ENCODE measurements around the gene FUOM. TPM values are rescaled to one million over a fixed set of nuclear protein-coding genes. Genes with fewer than 3 reads are reported as not detected.

FUOM gene
- total and polyA plus RNA-seq, 7 experiments from 2014 or later: 11.2 to 24.6 (median 20.5) TPM

DNA sequence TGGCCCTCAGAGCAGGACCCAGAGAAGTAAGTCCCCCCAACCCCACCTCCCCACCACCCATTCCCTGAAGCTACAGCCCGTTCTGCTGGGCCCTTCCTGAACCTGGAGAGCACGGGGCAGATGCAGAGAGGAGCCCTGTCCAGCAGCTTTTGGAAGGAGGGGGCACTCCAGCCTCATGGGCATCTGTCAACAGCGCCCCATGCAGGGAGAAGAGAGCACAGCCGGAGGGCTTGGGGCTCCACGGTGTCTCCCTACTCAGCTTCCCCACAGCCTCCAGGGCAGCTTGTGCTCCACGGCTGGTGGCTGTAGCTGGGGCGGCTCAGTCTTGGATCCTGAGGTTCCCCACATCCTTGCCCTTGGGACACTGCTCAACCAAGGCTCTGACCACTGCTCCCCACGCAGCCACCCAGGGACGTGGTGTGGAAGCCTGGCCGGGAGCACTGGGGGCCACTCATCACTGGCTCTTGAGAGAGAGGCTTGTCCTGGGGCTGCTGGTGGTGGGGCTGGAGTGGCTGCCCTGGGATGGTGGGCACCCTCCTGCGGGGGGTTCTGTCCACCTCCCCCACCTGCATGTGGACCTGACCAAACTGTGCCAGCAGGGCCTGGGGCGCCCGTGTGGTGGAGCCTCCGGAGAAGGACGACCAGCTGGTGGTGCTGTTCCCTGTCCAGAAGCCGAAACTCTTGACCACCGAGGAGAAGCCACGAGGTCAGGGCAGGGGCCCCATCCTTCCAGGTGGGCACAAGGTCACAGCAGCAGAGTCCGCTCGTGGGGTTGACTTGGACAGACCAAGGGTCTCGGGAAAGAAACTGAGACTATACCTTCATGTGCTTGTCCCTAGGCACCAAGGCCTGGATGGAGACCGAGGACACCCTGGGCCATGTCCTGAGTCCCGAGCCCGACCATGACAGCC is 6.2 kb downstream of the FUOM start:
- no peaks in the 10 kb centered on the region for H3K36me3 Mint-ChIP-seq
- intact Hi-C loops (cut with micrococcal nuclease): no loop called here
- H3K4me1 Mint-ChIP-seq: peaks cover 0 to 6% (median 4%) of the 10 kb centered on the region in 7 donors
- H3K9me3 Mint-ChIP-seq: no peaks in the 10 kb centered on the region
- Histone ChIP-seq H3K9me3 (ENCODE audit: control insufficient read depth in 2 of 3, low read length in 3 of 3) (no peaks in the 10 kb centered on the region), H3K27me3 (ENCODE audit: control insufficient read depth in 2 of 2, insufficient read depth in 2 of 2, low read length in 2 of 2) (no peaks in the 10 kb centered on the region), H3K4me3 (ENCODE audit: low read length) (no peak overlapping the region), H3K36me3 (ENCODE audit: control insufficient read depth in 2 of 3, insufficient read depth in 3 of 3, low read length in 3 of 3) (no peaks in the 10 kb centered on the region), H3K27ac (ENCODE audit: low read depth, low read length) (no peak overlapping the region), H3K4me1 (ENCODE audit: control insufficient read depth in 2 of 2, insufficient read depth in 2 of 2, low read length in 2 of 2) (no peaks in the 10 kb centered on the region)
- DNase-seq (no peak), ATAC-seq (no peak)
- H3K4me3 Mint-ChIP-seq: no peak overlapping the region
- ChIA-PET POLR2A (no interaction called here), CTCF (no interaction called here)
- no peak overlapping the region for H3K27ac Mint-ChIP-seq
- peaks cover 0 to 6% (median 0%) of the 10 kb centered on the region in 5 donors for H3K27me3 Mint-ChIP-seq

DNA sequence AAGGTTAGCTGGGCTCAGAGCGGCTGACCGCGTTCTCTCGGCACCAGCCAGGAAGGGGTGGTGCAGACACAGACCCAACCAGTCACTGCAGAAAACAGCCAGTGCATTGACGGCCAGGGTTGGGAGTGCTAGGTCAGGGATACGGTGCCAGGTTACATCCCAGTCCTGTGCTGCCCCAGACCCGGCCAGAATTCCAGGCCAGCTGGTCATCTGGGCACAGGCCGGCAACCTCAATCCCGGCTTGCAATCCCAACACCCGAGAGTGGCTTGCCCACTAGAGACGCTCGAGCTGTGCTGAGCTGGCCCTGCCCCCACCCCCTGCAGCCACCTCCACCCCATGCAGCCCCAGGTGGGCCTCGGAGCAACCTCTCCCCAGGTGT is 6.9 kb downstream of the FUOM start:
- peaks cover 0 to 4% (median under 1%) of the 10 kb centered on the region in 7 donors for H3K4me1 Mint-ChIP-seq
- H3K4me1 ChIP-seq (ENCODE audit: control insufficient read depth in 2 of 2, insufficient read depth in 2 of 2, low read length in 2 of 2): no peaks in the 10 kb centered on the region

DNA sequence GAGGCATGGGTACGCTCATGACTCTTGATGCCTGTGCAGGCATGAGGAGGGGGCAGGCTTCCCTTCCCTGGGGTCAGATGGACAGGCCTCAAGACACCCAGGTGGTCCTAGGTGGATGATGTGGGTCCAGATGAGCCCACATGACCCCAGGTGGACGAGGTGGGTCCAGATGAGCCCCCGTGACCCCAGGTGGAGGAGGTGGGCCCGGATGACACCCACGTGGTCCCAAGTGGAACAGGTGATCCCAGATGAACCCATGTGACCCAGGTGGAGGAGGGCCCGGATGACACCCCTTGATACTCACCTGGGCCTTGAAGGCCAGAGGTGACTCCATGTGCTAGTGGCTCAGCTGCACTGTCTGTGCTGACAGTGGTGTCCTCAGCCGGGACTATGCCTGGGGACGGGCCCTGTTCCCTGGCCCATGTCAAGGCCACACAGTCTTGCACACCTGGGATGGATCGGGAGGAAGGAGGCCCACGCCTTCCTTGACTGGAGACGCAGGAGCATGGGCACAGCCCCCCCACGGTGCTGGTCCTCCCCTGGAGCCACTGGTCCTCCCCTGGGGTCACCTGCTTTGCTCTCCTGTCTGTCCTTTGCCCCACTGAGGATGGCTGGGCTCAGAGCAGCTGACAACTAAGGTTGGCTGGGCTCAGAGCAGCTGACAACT is 7.4 kb downstream of the FUOM start:
- Mint-ChIP-seq H3K4me1 (peaks cover 0 to 1% (median 0%) of the 10 kb centered on the region in 7 donors), H3K36me3 (no peaks in the 10 kb centered on the region), H3K27ac (no peak overlapping the region), H3K4me3 (no peak overlapping the region), H3K9me3 (no peaks in the 10 kb centered on the region), H3K27me3 (peaks cover 3 to 11% (median 5%) of the 10 kb centered on the region in 5 donors)
- ATAC-seq: no peak
- intact Hi-C loops (cut with micrococcal nuclease): no loop called here
- Histone ChIP-seq H3K4me3 (ENCODE audit: low read length) (no peak overlapping the region), H3K36me3 (ENCODE audit: control insufficient read depth in 2 of 3, insufficient read depth in 3 of 3, low read length in 3 of 3) (no peaks in the 10 kb centered on the region), H3K9me3 (ENCODE audit: control insufficient read depth in 2 of 3, low read length in 3 of 3) (no peaks in the 10 kb centered on the region), H3K4me1 (ENCODE audit: control insufficient read depth in 2 of 2, insufficient read depth in 2 of 2, low read length in 2 of 2) (no peaks in the 10 kb centered on the region), H3K27me3 (ENCODE audit: control insufficient read depth in 2 of 2, insufficient read depth in 2 of 2, low read length in 2 of 2) (peaks cover 0 to 5% of the 10 kb centered on the region in 2 donors), H3K27ac (ENCODE audit: low read depth, low read length) (no peak overlapping the region)
- POLR2A ChIA-PET: no interaction called here
- CTCF ChIA-PET: no interaction called here
- no peak for DNase-seq

More for the DNA sequence above, 6.9 kb downstream of the FUOM start:
- ChIA-PET CTCF (no interaction called here), POLR2A (no interaction called here)
- Histone ChIP-seq H3K27me3 (ENCODE audit: control insufficient read depth in 2 of 2, insufficient read depth in 2 of 2, low read length in 2 of 2) (no peaks in the 10 kb centered on the region), H3K4me3 (ENCODE audit: low read length) (no peak overlapping the region), H3K27ac (ENCODE audit: low read depth, low read length) (no peak overlapping the region), H3K9me3 (ENCODE audit: control insufficient read depth in 2 of 3, low read length in 3 of 3) (no peaks in the 10 kb centered on the region), H3K36me3 (ENCODE audit: control insufficient read depth in 2 of 3, insufficient read depth in 3 of 3, low read length in 3 of 3) (no peaks in the 10 kb centered on the region)
- Mint-ChIP-seq H3K36me3 (no peaks in the 10 kb centered on the region), H3K27me3 (peaks cover 0 to 6% (median under 1%) of the 10 kb centered on the region in 5 donors), H3K9me3 (no peaks in the 10 kb centered on the region), H3K27ac (no peak overlapping the region), H3K4me3 (no peak overlapping the region)
- DNase-seq (no peak), ATAC-seq (no peak)
- intact Hi-C loops (cut with micrococcal nuclease): no loop called here

DNA sequence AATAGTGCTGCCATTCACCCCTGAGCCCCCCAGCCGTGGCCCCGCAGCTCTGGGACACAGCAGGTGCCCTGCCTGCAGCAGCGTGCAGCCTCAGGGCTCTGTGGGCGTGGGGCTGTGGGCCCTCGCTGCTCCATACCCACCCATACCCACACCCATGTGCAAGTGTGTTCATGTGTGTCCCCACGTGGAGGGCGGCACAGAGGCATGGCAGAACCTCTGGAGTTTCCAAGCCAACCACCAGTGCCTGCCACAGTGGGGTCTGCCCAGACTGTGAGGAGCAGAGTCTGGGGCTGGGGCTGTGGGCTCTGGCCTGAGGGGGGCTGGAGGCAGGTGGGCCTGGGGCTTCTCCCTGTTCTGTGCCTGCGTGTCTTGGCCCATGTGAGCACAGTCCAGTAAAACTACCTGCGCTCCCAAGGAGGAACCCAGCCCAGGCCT is 8.2 kb downstream of the FUOM start:
- Histone ChIP-seq H3K36me3 (ENCODE audit: control insufficient read depth in 2 of 3, insufficient read depth in 3 of 3, low read length in 3 of 3) (no peaks in the 10 kb centered on the region), H3K27ac (ENCODE audit: low read depth, low read length) (no peak overlapping the region), H3K4me3 (ENCODE audit: low read length) (no peak overlapping the region), H3K9me3 (ENCODE audit: control insufficient read depth in 2 of 3, low read length in 3 of 3) (no peaks in the 10 kb centered on the region), H3K27me3 (ENCODE audit: control insufficient read depth in 2 of 2, insufficient read depth in 2 of 2, low read length in 2 of 2) (peaks cover 0 to 10% of the 10 kb centered on the region in 2 donors), H3K4me1 (ENCODE audit: control insufficient read depth in 2 of 2, insufficient read depth in 2 of 2, low read length in 2 of 2) (no peaks in the 10 kb centered on the region)
- DNase-seq (no peak), ATAC-seq (no peak)
- ChIA-PET CTCF (no interaction called here), POLR2A (interaction anchor here (0.6 kb wide), 1 partner anchor 1378 kb away, joined by 3 read pairs; no protein-coding TSS in a partner anchor)
- Mint-ChIP-seq H3K4me3 (no peak overlapping the region), H3K27me3 (peaks cover 9 to 19% (median 11%) of the 10 kb centered on the region in 5 donors), H3K4me1 (peaks cover 0 to 1% (median 0%) of the 10 kb centered on the region in 7 donors), H3K27ac (peak overlapping the region in 1 of 9 donors; percentile 0), H3K36me3 (no peaks in the 10 kb centered on the region), H3K9me3 (no peaks in the 10 kb centered on the region)
- intact Hi-C loops (cut with micrococcal nuclease): no loop called here

DNA sequence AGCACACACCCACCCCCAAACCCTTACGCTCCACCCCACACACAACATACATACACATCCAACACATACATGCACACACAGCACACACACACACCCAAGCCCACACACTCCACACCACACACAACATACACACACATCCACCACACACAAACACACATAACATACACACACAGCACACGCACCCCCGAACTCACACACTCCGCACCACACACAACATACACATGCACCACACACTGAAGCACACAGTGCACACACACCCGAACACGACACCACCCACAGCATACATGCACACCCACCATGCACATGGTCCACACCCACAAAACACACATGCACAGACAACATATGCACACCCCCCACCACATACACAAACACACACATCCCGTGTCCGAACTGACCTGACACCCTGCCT is 8.7 kb downstream of the FUOM start:
- Histone ChIP-seq H3K4me1 (ENCODE audit: control insufficient read depth in 2 of 2, insufficient read depth in 2 of 2, low read length in 2 of 2) (no peaks in the 10 kb centered on the region), H3K36me3 (ENCODE audit: control insufficient read depth in 2 of 3, insufficient read depth in 3 of 3, low read length in 3 of 3) (no peaks in the 10 kb centered on the region), H3K4me3 (ENCODE audit: low read length) (no peak overlapping the region), H3K27ac (ENCODE audit: low read depth, low read length) (no peak overlapping the region), H3K27me3 (ENCODE audit: control insufficient read depth in 2 of 2, insufficient read depth in 2 of 2, low read length in 2 of 2) (peaks cover 0 to 10% of the 10 kb centered on the region in 2 donors), H3K9me3 (ENCODE audit: control insufficient read depth in 2 of 3, low read length in 3 of 3) (no peaks in the 10 kb centered on the region)
- CTCF ChIA-PET: no interaction called here
- POLR2A ChIA-PET: interaction anchor here (0.6 kb wide), 1 partner anchor 1377 kb away, joined by 3 read pairs; no protein-coding TSS in a partner anchor
- intact Hi-C loops (cut with micrococcal nuclease): no loop called here
- Mint-ChIP-seq H3K27me3 (peaks cover 11 to 23% (median 13%) of the 10 kb centered on the region in 5 donors), H3K27ac (peak overlapping the region in 1 of 9 donors; percentile 0), H3K4me1 (peaks cover 0 to 1% (median 0%) of the 10 kb centered on the region in 7 donors), H3K9me3 (no peaks in the 10 kb centered on the region), H3K36me3 (no peaks in the 10 kb centered on the region), H3K4me3 (no peak overlapping the region)
- ATAC-seq (no peak), DNase-seq (no peak)

DNA sequence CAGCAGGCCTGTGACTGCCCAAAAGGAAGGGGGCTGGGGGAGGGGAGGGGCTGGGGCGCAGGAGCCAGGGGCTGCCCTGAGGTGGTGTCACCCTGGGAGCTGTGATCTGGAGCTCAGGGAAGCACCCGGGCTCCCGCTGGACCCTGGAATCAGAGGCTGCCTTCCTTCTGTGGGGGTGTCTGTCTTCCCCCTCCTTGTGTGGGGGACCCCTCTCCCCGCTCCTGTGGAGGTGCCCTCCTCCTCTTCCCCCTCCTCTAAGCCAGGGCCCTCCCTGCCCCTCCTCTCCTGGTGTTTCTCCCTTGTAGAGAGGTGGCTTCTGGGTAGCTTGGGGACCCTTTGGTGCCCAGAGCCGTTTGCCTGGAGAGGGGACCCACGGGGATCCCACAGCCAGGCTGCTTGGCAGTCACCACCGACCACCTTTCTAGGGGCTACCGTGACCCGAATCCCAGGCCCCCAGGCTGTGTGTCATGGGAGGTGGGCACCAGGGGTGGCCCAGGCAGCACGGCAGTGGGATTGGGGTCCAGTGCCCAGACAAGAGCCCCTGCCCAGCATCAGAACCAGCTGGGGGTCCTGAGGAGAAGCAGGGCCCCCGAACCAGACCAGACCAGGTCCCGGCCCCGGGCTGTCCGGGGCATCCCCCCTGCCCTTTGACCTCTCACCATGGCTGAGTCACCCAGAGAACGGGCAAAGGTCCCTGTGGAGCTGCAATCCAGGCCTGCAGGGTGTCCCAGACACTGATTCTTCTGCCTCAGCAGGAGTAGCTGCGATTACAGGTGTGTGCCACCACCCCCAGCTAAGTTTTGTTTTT is 9.9 kb downstream of the FUOM start:
- DNase-seq: no peak
- Histone ChIP-seq H3K27me3 (ENCODE audit: control insufficient read depth in 2 of 2, insufficient read depth in 2 of 2, low read length in 2 of 2) (peaks cover 0 to 16% of the 10 kb centered on the region in 2 donors), H3K9me3 (ENCODE audit: control insufficient read depth in 2 of 3, low read length in 3 of 3) (no peaks in the 10 kb centered on the region), H3K27ac (ENCODE audit: low read depth, low read length) (no peak overlapping the region), H3K4me3 (ENCODE audit: low read length) (no peak overlapping the region), H3K4me1 (ENCODE audit: control insufficient read depth in 2 of 2, insufficient read depth in 2 of 2, low read length in 2 of 2) (no peaks in the 10 kb centered on the region), H3K36me3 (ENCODE audit: control insufficient read depth in 2 of 3, insufficient read depth in 3 of 3, low read length in 3 of 3) (no peaks in the 10 kb centered on the region)
- ChIA-PET CTCF (interaction anchor here (0.6 kb wide), 1 partner anchor 57 kb away, joined by 3 read pairs; no protein-coding TSS in a partner anchor), POLR2A (interaction anchor here (1.4 kb wide), 1 partner anchor 9 kb away, joined by 3 read pairs; no protein-coding TSS in a partner anchor)
- no peak for ATAC-seq
- intact Hi-C loops (cut with micrococcal nuclease): no loop called here
- H3K27ac Mint-ChIP-seq: no peak overlapping the region
- peaks cover 14 to 32% (median 19%) of the 10 kb centered on the region in 5 donors for H3K27me3 Mint-ChIP-seq
- H3K4me1 Mint-ChIP-seq: peaks cover 0 to 3% (median 0%) of the 10 kb centered on the region in 7 donors
- H3K4me3 Mint-ChIP-seq: no peak overlapping the region
- H3K9me3 Mint-ChIP-seq: no peaks in the 10 kb centered on the region
- H3K36me3 Mint-ChIP-seq: no peaks in the 10 kb centered on the region

All from naive thymus-derived CD4-positive, alpha-beta T cell (primary cell).